ENCODE measurements around the gene GLT8D2. TPM values are rescaled to one million over a fixed set of nuclear protein-coding genes. Genes with fewer than 3 reads are reported as not detected.

Gene GLT8D2
- total RNA-seq, 1 experiment from 2014 or later = 3.8 TPM

DNA sequence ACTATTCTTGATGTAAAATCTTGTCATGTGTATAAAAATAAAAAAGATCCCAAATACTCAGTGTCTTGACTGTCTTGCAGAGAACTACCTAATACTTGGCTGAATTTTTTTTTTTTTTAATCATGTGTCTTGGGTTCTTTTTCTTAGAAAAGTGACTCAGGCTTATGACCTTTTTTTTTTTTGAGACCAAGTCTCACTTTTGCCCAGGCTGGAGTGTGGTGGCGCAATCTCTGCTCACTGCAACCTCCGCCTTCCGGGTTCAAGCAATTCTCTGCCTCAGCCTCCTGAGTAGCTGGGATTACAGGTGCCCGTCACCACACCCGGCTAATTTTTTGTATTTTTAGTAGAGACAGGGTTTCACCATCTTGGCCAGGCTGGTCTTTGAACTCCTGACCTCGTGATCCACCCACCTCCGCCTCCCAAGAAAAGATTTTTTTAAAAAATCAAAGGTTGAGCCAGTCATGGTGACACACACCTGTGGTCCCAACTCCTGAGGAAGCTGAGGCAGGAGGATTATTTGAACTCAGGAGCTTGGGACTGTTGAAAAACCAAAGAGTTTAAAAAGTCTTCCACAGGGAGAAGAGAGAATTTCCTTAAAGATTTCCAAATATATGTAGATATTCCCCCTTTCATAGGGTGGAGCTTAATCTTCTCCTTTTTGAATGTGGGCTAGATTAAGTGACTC is 102.0 kb downstream of the GLT8D2 start:
- Histone ChIP-seq H3K4me1 (ENCODE audit: insufficient read depth, low read length) (no peaks in the 10 kb centered on the region), H2BK5ac (ENCODE audit: insufficient read length, low read length) (no peak overlapping the region), H3K27me3 (ENCODE audit: insufficient read depth, low read length) (no peaks in the 10 kb centered on the region), H2BK15ac (ENCODE audit: low read depth, low read length) (no peak overlapping the region), H3K23me2 (ENCODE audit: insufficient read length, low read depth, low read length, poor library complexity, severe bottlenecking) (no peaks in the 10 kb centered on the region), H2BK120ac (ENCODE audit: low read depth, low read length, poor library complexity, severe bottlenecking) (no peak overlapping the region), H2AK5ac (ENCODE audit: insufficient read length, low read length) (no peak overlapping the region), H3K9ac (ENCODE audit: extremely low read depth, insufficient read length, low read length) (no peak overlapping the region), H3K4me2 (ENCODE audit: insufficient read depth, insufficient read length, low read length) (no peak overlapping the region), H4K8ac (replicated peaks; ENCODE audit: insufficient read length, low read depth, low read length) (no peak overlapping the region), H2AFZ (ENCODE audit: low read length) (no peak overlapping the region), H3K23ac (ENCODE audit: insufficient read length, low read depth, low read length) (no peak overlapping the region), H3K56ac (ENCODE audit: insufficient read length, low read depth, low read length) (no peak overlapping the region), H4K20me1 (ENCODE audit: control insufficient read depth, insufficient read depth, insufficient read length) (no peaks in the 10 kb centered on the region), H3T11ph (ENCODE audit: low read length) (no peak overlapping the region), H3K79me2 (ENCODE audit: insufficient read depth, low read length) (no peaks in the 10 kb centered on the region), H3K14ac (ENCODE audit: insufficient read depth, low read length) (no peak overlapping the region), H3K79me1 (ENCODE audit: insufficient read depth, low read depth, low read length, poor library complexity, severe bottlenecking) (no peaks in the 10 kb centered on the region), H4K5ac (ENCODE audit: insufficient read length, low read depth, low read length) (no peak overlapping the region), H3K9me3 (ENCODE audit: control insufficient read depth, low read depth, low read length) (no peaks in the 10 kb centered on the region), H3K18ac (ENCODE audit: insufficient read length, low read depth, low read length) (no peak overlapping the region), H2BK20ac (ENCODE audit: low read depth, low read length, poor library complexity, severe bottlenecking) (no peak overlapping the region), H2BK12ac (ENCODE audit: insufficient read length, low read depth, low read length) (no peak overlapping the region), H3K27ac (ENCODE audit: insufficient read length, low read depth, low read length) (no peak overlapping the region), H4K91ac (ENCODE audit: insufficient read length, low read depth, low read length) (no peak overlapping the region), H3K4ac (ENCODE audit: low read depth, low read length) (no peak overlapping the region)
- Mint-ChIP-seq H3K27ac (peak overlapping the region in 1 of 3 experiments; percentile 85; a peak in 1 of 7 replicates), H3K4me1 (no peaks in the 10 kb centered on the region), H3K4me3 (no peak overlapping the region; a peak in 1 of 5 replicates), H3K36me3 (ENCODE audit: insufficient read depth in 1 of 3, low read depth in 3 of 3) (peaks cover 55 to 95% (median 85%) of the 10 kb centered on the region in 3 experiments; a peak in 6 of 7 replicates), H3K9me3 (no peaks in the 10 kb centered on the region), H3K27me3 (ENCODE audit: low read depth) (no peaks in the 10 kb centered on the region)
- DNase-seq = no peak
- TF ChIP-seq, protein P1, sequence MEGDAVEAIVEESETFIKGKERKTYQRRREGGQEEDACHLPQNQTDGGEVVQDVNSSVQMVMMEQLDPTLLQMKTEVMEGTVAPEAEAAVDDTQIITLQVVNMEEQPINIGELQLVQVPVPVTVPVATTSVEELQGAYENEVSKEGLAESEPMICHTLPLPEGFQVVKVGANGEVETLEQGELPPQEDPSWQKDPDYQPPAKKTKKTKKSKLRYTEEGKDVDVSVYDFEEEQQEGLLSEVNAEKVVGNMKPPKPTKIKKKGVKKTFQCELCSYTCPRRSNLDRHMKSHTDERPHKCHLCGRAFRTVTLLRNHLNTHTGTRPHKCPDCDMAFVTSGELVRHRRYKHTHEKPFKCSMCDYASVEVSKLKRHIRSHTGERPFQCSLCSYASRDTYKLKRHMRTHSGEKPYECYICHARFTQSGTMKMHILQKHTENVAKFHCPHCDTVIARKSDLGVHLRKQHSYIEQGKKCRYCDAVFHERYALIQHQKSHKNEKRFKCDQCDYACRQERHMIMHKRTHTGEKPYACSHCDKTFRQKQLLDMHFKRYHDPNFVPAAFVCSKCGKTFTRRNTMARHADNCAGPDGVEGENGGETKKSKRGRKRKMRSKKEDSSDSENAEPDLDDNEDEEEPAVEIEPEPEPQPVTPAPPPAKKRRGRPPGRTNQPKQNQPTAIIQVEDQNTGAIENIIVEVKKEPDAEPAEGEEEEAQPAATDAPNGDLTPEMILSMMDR (conservative IDR thresholded peaks at IDR 0.05) = no peak
- WGBS (ENCODE audit: extremely low coverage, insufficient read length, low lambda C conversion rate) = no CpG with 5 or more reads among the region's 7 CpGs

All from H9 (cell line).